NCI-H1417 (cell line): ENCODE measurements around the gene CNTN5.
"Not testable (repeated sequence)": the region's sequence is repeated elsewhere in the genome, so short reads cannot be mapped to it uniquely, and the experiment has no call there.

Experiments used
- DNase-seq, 3 experiments: peaks; one replicate each; lab custom pipeline; 2025; lab: John Stamatoyannopoulos, UW

The CNTN5 gene

GRCh38 chr11:99275521-99275920 lies 254.8 kb downstream of the CNTN5 start:
- peak in 1 of 3 experiments; percentile 22 for DNase-seq

DNA sequence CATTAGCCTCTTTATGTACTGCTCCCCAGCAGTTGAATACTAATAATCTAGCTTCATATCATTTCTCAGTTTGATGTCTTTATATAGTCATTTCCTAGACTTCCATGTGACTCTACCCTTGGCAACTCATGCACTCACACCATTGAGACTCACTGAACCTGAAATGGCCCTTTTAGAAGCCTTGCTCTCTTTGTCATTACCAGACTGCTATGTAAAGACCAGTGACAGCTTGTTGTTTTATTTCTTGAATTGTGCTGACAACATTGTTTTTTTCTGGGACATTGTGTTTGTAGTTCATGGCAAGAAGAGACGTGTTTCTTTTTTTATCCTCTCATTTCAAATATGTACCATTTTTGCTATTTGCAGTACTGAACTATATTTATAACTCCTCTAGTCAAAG lies 256.5 kb downstream of the CNTN5 start:
- peak; percentile 10 to 55 (median 21) for DNase-seq

DNA sequence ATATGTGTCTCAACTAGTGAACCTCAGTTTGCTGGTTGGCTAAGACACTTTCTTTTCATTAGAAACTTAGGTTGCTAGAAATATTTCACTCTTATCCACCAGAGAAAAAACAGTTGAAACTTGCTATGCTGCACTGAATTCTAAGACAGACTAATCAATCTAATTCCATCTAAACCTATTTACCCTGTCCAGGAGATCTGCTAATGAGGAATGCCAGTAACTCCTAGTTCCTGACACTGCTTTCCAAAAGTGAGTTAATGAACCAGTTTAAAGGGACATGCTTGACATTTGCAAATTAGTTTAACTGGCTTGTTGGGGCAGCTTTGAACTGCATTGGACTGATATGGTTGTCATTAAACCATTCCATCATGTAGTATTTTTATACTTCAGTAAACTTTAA lies 258.5 kb downstream of the CNTN5 start:
- DNase-seq, result no peak

DNA sequence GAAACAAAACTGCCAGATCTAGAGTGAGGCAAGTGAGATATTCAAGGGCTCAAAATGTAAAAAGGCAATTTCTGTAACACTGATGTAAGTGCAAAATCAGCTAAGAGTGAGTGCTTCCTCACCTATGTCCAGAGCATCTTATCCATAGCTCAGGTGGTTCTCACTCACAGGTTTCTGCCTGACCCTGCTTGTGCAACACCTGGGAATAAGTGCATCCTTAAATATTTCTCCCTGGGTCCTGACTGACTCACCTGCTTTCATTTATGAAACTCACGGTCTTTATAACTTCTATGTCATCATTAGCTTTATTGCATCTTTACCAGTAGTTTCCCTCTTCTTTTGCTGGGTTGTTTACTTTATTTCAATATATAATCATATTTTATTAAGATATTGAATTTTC lies 260.6 kb downstream of the CNTN5 start:
- peak in 1 of 3 experiments; percentile 41 for DNase-seq

DNA sequence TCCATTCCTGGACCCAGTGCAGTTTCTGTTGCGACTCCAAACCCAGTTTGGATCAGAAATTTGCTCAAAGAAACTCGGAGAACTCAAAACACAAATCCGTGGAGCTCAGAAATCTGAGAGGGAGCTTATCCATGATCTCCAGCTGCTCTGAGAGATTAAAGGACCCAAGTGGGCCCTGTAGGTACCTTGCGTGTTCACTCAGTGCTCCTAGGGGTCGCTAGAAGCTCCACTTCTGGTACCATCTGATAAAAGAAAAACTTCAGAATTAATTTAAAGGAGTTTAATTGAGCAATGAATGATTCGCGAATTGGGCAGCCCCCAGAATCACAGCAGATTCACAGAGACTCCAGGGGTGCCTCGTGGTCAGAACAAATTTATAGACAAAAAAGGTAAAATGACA lies 277.2 kb downstream of the CNTN5 start:
- DNase-seq, result not testable (repeated sequence)

GRCh38 chr11:99307510-99308088 lies 286.9 kb downstream of the CNTN5 start:
- no peak for DNase-seq

DNA sequence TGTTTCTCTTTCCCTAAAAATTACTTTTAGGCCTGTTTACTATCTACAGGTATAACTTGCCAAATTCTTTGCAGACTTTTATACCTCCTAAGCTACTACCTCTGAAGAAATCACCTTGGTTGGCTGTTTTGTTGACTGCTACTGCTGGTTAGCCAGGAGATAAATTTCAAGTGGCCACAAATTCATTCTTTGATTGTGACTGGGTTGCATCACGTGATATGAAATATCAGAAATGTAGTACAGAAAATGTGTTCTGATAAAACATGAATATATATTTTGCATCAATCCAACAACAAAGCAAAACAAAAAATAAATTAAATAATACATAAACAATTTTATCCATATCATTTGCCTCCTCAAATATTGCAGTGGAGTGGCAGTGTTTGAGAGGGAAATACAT lies 291.1 kb downstream of the CNTN5 start:
- no peak for DNase-seq

DNA sequence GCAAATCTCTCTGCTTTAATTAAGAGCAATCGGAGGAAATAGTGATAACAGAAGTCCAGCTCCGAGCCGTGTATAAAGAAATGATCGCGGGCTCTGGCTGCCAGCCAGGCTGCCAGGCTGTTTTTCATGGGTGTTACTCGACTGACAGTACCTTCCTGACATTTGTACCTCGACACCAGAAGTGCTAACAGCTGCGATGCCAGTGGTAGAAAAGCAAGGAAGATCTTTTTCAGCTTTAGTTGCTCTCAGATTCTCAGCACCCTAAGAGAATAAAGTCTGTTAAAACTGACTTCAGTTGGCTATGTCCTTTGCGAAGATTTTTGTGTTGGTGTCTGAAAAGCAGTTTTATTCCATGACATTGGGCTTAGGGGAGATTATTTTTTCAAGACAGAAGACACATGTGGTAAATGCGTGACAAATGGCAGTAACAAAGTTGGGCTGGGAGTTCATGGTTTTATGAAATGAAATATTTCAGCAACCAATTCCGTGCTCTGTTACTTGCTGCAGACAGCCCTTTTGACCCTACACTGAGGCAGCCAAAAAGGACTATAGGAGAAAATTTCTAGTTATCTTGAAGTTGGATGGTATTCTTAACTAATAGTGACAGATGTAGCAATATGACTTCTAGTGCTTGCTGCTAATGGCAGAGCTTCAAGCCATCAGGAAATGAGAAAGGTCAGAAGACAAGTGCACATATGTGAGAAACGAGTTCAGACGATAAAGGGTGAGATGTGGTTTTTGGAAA lies 296.2 kb downstream of the CNTN5 start:
- DNase-seq, result no peak

GRCh38 chr11:99320769-99321290 lies 300.1 kb downstream of the CNTN5 start:
- DNase-seq, result no peak

DNA sequence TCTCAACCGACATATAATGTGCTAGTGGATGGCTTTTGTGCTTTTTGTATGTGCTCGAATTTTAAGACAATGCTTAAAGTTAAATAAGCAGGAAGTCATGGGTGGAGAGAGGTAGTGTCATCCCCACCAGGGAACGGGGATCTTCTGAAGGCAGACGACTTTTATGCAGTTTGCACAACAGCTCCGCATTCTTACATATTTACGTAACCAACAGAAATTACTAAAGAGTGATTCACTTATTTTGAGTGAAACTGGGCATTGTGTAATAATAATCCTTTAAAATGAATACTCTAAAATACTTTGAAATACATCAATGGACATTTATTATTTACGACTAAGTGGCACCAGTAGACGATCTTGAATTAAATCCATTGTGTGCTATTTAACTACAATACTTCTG lies 305.1 kb downstream of the CNTN5 start:
- DNase-seq, result no peak

DNA sequence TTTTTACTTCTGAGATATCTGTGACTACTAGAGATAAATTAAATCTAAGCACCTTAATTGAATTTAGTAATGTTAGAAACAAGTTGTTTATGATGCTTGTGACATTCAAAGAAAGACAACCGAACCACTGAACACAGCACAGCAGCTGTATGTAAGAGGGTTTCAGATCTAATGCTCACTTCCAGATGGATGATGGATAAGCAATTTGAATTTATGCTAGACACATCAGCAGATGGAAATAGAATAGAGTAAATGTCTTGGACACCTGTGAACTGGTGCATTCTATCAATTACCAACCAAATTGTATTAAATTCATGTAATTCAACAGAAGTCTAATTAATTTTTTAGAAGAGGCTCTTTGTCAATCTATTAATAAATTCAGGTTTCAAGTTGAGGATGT lies 306.3 kb downstream of the CNTN5 start:
- no peak for DNase-seq

DNA sequence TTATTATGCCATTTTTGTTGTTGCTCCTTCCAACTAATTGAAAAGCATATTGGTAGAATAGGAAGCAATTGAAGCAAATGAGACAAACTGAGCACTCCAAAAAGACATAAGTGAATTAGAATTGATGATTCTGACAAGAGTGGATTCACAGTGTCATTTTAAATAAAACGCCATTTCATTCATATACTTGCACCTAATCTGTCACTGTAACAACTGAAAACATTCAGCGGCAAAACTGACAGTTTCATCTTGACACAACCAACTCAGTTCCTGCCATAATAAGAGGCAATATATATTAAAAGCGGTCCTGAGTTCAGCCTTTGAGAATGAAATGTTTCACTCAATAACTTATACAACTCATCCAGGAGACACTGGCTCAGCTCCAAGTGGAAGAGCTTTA lies 306.8 kb downstream of the CNTN5 start:
- DNase-seq, result no peak

GRCh38 chr11:99333621-99334020 lies 312.9 kb downstream of the CNTN5 start:
- DNase-seq, result peak in 1 of 3 experiments; percentile 65

DNA sequence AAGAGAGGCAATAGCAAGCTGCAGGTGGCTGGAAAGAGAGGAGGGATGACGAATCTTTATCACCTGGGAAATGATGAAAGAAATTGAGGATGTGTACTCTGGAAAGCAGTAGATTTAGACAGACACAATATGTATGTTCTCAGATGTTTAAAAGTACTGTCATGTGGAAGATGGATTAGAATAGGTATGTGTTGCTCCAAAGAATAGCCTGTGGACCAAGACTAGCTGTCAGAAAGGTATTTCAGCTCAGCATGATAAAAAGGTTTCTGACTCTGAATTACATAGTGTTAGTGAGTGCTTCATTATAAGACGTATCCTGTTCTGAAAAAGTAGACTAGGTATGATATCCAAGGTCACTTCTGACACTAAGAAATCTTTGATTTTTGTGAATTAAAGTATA lies 322.4 kb downstream of the CNTN5 start:
- peak in 1 of 3 experiments; percentile 29 for DNase-seq

GRCh38 chr11:99349151-99349673 lies 328.5 kb downstream of the CNTN5 start:
- DNase-seq, result no peak

GRCh38 chr11:99351624-99352023 lies 330.9 kb downstream of the CNTN5 start:
- DNase-seq, result no peak

DNA sequence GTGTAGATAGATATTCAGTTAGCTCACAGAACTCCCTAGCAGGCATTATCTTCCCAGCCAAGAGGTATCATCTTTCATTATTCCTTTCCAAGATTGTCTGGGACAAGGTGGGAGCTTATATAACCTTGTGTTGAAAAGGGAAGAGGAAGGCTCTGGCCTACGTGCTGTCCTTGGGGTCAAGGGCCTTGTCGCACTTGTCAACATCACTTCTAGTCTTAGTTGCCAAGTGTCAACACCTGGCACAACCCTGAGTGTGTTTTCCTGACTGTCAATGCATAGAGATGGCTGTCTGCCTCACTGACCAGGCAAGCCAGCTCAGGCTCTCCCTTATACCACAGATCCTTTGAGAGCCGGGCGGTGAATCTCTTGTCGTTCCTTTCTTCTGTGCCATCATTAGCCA lies 331.9 kb downstream of the CNTN5 start:
- DNase-seq, result no peak

- DNase-seq, result peak in 2 of 3 experiments; percentile 36 to 82
Measured at GRCh38 chr11:99366546-99366945, 345.8 kb downstream of the CNTN5 start.

DNA sequence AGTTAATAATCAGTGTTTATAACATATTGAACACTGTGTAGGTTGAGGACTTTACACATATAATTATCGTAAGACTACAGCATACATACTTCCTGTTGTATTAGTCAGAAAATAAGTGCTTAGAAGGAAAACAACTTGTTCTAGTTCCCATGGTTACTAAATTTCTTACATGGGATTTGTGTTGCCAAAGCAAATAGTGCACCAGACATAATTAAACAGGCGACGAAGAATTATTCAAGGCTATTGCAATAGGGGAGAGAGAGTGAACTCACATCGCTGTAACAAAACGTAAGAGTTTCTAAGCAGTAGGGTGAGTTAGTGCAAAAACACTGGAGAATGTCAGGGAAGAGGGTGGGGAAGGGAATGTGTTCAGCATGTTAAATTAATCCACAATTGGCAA lies 347.8 kb downstream of the CNTN5 start:
- peak in 1 of 3 experiments; percentile 49 for DNase-seq

GRCh38 chr11:99370549-99371216 lies 349.9 kb downstream of the CNTN5 start:
- peak in 2 of 3 experiments; percentile 61 to 91 for DNase-seq

GRCh38 chr11:99371257-99371656 lies 350.5 kb downstream of the CNTN5 start:
- no peak for DNase-seq

DNA sequence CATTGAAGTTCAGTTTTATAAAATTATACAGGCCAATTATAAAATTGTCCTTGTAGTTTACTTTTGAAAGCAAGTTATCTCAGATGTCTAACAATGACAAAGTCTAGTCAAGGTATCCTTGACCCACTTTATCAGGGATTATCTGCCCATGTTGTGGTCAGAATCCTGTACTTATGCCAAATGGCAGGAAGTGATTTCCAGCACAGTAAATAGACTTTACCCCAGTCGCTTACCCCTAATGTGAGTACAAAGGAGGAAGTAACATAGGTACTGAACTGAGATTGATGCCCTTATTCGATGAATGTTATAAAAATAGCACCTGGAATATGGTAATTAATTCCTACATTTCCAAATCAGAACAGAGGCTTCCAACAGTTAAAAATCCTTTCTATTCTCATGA lies 355.7 kb downstream of the CNTN5 start:
- DNase-seq, result no peak
